Measurements from ENCODE around the gene ENTPD8.
"Not testable (repeated sequence)": the region's sequence is repeated elsewhere in the genome, so short reads cannot be mapped to it uniquely, and the experiment has no call there.

The ENTPD8 gene

GRCh38 chr9:137467161-137467581, 26.0 kb upstream of the ENTPD8 start:
- H3K9me3 ChIP-seq (ENCODE audit: control insufficient read depth, low read depth, low read length), result no peaks in the 10 kb centered on the region
- no peaks in the 10 kb centered on the region for H3K4me1 ChIP-seq (ENCODE audit: control insufficient read depth, low read depth, low read length)
- H3K27me3 ChIP-seq (ENCODE audit: control insufficient read depth, insufficient read depth, low read length), result no peaks in the 10 kb centered on the region
- no peaks in the 10 kb centered on the region for H3K36me3 ChIP-seq (ENCODE audit: control insufficient read depth, low read depth, low read length)
- no peak overlapping the region for H3K27ac ChIP-seq (ENCODE audit: low read length)
- no peak overlapping the region for H3K4me3 ChIP-seq (ENCODE audit: low read length)
- H3K9ac ChIP-seq (ENCODE audit: low read length), result no peak overlapping the region

- not testable (repeated sequence) for H3K9ac ChIP-seq (ENCODE audit: low read length); H3K27me3 ChIP-seq (ENCODE audit: control insufficient read depth, insufficient read depth, low read length); H3K27ac ChIP-seq (ENCODE audit: low read length); H3K36me3 ChIP-seq (ENCODE audit: control insufficient read depth, low read depth, low read length); H3K4me1 ChIP-seq (ENCODE audit: control insufficient read depth, low read depth, low read length); H3K9me3 ChIP-seq (ENCODE audit: control insufficient read depth, low read depth, low read length); H3K4me3 ChIP-seq (ENCODE audit: low read length)
Observed at GRCh38 chr9:137466389-137467085, 25.4 kb upstream of the ENTPD8 start.

- H3K9me3 ChIP-seq (ENCODE audit: control insufficient read depth, low read depth, low read length), result no peaks in the 10 kb centered on the region
- no peaks in the 10 kb centered on the region for H3K27me3 ChIP-seq (ENCODE audit: control insufficient read depth, insufficient read depth, low read length)
- no peak overlapping the region for H3K4me3 ChIP-seq (ENCODE audit: low read length)
- no peak overlapping the region for H3K27ac ChIP-seq (ENCODE audit: low read length)
- no peaks in the 10 kb centered on the region for H3K36me3 ChIP-seq (ENCODE audit: control insufficient read depth, low read depth, low read length)
- H3K9ac ChIP-seq (ENCODE audit: low read length), result no peak overlapping the region
- no peaks in the 10 kb centered on the region for H3K4me1 ChIP-seq (ENCODE audit: control insufficient read depth, low read depth, low read length)
Observed at GRCh38 chr9:137465720-137466388, 24.7 kb upstream of the ENTPD8 start.

- H3K4me3 ChIP-seq (ENCODE audit: low read length), result no peak overlapping the region
- H3K27me3 ChIP-seq (ENCODE audit: control insufficient read depth, insufficient read depth, low read length), result no peaks in the 10 kb centered on the region
- no peaks in the 10 kb centered on the region for H3K4me1 ChIP-seq (ENCODE audit: control insufficient read depth, low read depth, low read length)
- no peak overlapping the region for H3K27ac ChIP-seq (ENCODE audit: low read length)
- H3K9me3 ChIP-seq (ENCODE audit: control insufficient read depth, low read depth, low read length), result no peaks in the 10 kb centered on the region
- no peak overlapping the region for H3K9ac ChIP-seq (ENCODE audit: low read length)
- no peaks in the 10 kb centered on the region for H3K36me3 ChIP-seq (ENCODE audit: control insufficient read depth, low read depth, low read length)
Observed at GRCh38 chr9:137465000-137465719, 24.0 kb upstream of the ENTPD8 start.

- Histone ChIP-seq H3K36me3 (ENCODE audit: control insufficient read depth, low read depth, low read length) (no peaks in the 10 kb centered on the region), H3K27ac (ENCODE audit: low read length) (no peak overlapping the region), H3K9me3 (ENCODE audit: control insufficient read depth, low read depth, low read length) (no peaks in the 10 kb centered on the region), H3K4me3 (ENCODE audit: low read length) (no peak overlapping the region), H3K4me1 (ENCODE audit: control insufficient read depth, low read depth, low read length) (no peaks in the 10 kb centered on the region), H3K27me3 (ENCODE audit: control insufficient read depth, insufficient read depth, low read length) (no peaks in the 10 kb centered on the region), H3K9ac (ENCODE audit: low read length) (no peak overlapping the region)
Observed at GRCh38 chr9:137464291-137464999, 23.3 kb upstream of the ENTPD8 start.

DNA sequence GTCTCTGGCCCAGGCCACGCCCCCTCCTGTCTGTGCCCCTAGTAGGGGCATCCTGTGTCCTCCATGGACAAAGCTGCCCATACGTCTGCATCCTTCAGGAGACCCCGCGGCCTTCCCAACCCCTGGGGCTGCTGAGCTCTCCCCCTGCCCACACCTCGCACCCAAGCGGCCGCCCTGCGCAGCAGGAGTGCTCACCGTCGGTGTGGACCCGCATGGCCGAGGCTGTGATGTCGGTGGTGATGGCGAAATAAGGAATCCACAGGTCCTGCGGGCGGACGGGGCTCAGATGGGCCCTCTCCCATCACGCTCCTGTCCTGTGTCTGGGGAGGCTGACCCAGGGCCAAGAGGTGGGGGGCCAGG, 22.8 kb upstream of the ENTPD8 start:
- Histone ChIP-seq H3K27ac (ENCODE audit: low read length) (no peak overlapping the region), H3K9ac (ENCODE audit: low read length) (no peak overlapping the region), H3K27me3 (ENCODE audit: control insufficient read depth, insufficient read depth, low read length) (no peaks in the 10 kb centered on the region), H3K36me3 (ENCODE audit: control insufficient read depth, low read depth, low read length) (no peaks in the 10 kb centered on the region), H3K4me3 (ENCODE audit: low read length) (no peak overlapping the region), H3K9me3 (ENCODE audit: control insufficient read depth, low read depth, low read length) (no peaks in the 10 kb centered on the region), H3K4me1 (ENCODE audit: control insufficient read depth, low read depth, low read length) (no peaks in the 10 kb centered on the region)

GRCh38 chr9:137462986-137463930, 22.1 kb upstream of the ENTPD8 start:
- no peaks in the 10 kb centered on the region for H3K4me1 ChIP-seq (ENCODE audit: control insufficient read depth, low read depth, low read length)
- no peak overlapping the region for H3K9ac ChIP-seq (ENCODE audit: low read length)
- H3K27me3 ChIP-seq (ENCODE audit: control insufficient read depth, insufficient read depth, low read length), result no peaks in the 10 kb centered on the region
- no peaks in the 10 kb centered on the region for H3K36me3 ChIP-seq (ENCODE audit: control insufficient read depth, low read depth, low read length)
- H3K4me3 ChIP-seq (ENCODE audit: low read length), result no peak overlapping the region
- H3K9me3 ChIP-seq (ENCODE audit: control insufficient read depth, low read depth, low read length), result no peaks in the 10 kb centered on the region
- H3K27ac ChIP-seq (ENCODE audit: low read length), result no peak overlapping the region

- Histone ChIP-seq H3K27ac (ENCODE audit: low read length) (no peak overlapping the region), H3K27me3 (ENCODE audit: control insufficient read depth, insufficient read depth, low read length) (no peaks in the 10 kb centered on the region), H3K4me1 (ENCODE audit: control insufficient read depth, low read depth, low read length) (no peaks in the 10 kb centered on the region), H3K36me3 (ENCODE audit: control insufficient read depth, low read depth, low read length) (no peaks in the 10 kb centered on the region), H3K4me3 (ENCODE audit: low read length) (no peak overlapping the region), H3K9ac (ENCODE audit: low read length) (no peak overlapping the region), H3K9me3 (ENCODE audit: control insufficient read depth, low read depth, low read length) (no peaks in the 10 kb centered on the region)
Observed at GRCh38 chr9:137462396-137462985, 21.3 kb upstream of the ENTPD8 start.

GRCh38 chr9:137461663-137462395, 20.7 kb upstream of the ENTPD8 start:
- H3K4me3 ChIP-seq (ENCODE audit: low read length), result no peak overlapping the region
- H3K27ac ChIP-seq (ENCODE audit: low read length), result no peak overlapping the region
- H3K4me1 ChIP-seq (ENCODE audit: control insufficient read depth, low read depth, low read length), result no peaks in the 10 kb centered on the region
- no peaks in the 10 kb centered on the region for H3K9me3 ChIP-seq (ENCODE audit: control insufficient read depth, low read depth, low read length)
- no peak overlapping the region for H3K9ac ChIP-seq (ENCODE audit: low read length)
- no peaks in the 10 kb centered on the region for H3K36me3 ChIP-seq (ENCODE audit: control insufficient read depth, low read depth, low read length)
- H3K27me3 ChIP-seq (ENCODE audit: control insufficient read depth, insufficient read depth, low read length), result no peaks in the 10 kb centered on the region

GRCh38 chr9:137461316-137461662, 20.1 kb upstream of the ENTPD8 start:
- no peaks in the 10 kb centered on the region for H3K9me3 ChIP-seq (ENCODE audit: control insufficient read depth, low read depth, low read length)
- H3K27ac ChIP-seq (ENCODE audit: low read length), result no peak overlapping the region
- no peaks in the 10 kb centered on the region for H3K27me3 ChIP-seq (ENCODE audit: control insufficient read depth, insufficient read depth, low read length)
- no peaks in the 10 kb centered on the region for H3K4me1 ChIP-seq (ENCODE audit: control insufficient read depth, low read depth, low read length)
- H3K4me3 ChIP-seq (ENCODE audit: low read length), result no peak overlapping the region
- no peak overlapping the region for H3K9ac ChIP-seq (ENCODE audit: low read length)
- H3K36me3 ChIP-seq (ENCODE audit: control insufficient read depth, low read depth, low read length), result no peaks in the 10 kb centered on the region
